HepG2 (cell line): ENCODE results near the gene LIMS2. TPM values are rescaled to one million over a fixed set of nuclear protein-coding genes. Genes with fewer than 3 reads are reported as not detected.

Experiments used
- ATAC-seq: fragments of 200-7000 bp; cut with Tn5 transposase; 3 replicates; pipeline ENCODE4 v1.9.1; 2020; ENCODE audit warnings: mild to moderate bottlenecking, moderate library complexity
- BruUV-seq: library from RNA; stranded (reverse); fragments of 400-500 nt; replicated peaks from 2 replicates; lab custom pipeline; 2021; lab: Mats Ljungman, UMichigan
- CTCF ChIA-PET: fragments of 300-600 bp; formaldehyde crosslinking; extraction: SDS; loops from one replicate; lab custom pipeline; 2021; ENCODE audit warnings: low total read pairs, inconsistent platforms, low intra/inter-chr PET ratio; lab: Yijun Ruan, JAX
- POLR2A ChIA-PET: fragments of 350-600 bp; sonication (Branson Sonifier 250); formaldehyde crosslinking; loops from one replicate; lab custom pipeline; 2020; ENCODE audit warnings: antibody characterized with exemption, inconsistent platforms; lab: Yijun Ruan, JAX
- DNase-seq: peaks from one replicate; pipeline ENCODE4 v3.0.0-alpha.2; 2015; ENCODE audit warnings: low spot score
- FAIRE-seq: peaks from 3 replicates; lab custom pipeline; 2011; peaks lifted over from hg19 to GRCh38; lab: Jason Lieb, UNC
- H2AFZ ChIP-seq: one replicate; pipeline ENCODE4 v1.6.1; 2011; ENCODE audit warnings: low read length, inconsistent platforms
- H3K27ac ChIP-seq: fragments of 300-600 bp; 3 replicates; pipeline ENCODE4 v1.8.0; 2011; ENCODE audit warnings: mixed run types, mild to moderate bottlenecking, mixed read lengths, low read length, inconsistent platforms; ENCODE audit not compliant: insufficient read depth; ENCODE audit errors: extremely low read length
- H3K27me3 ChIP-seq, 2 experiments: fragments of 200-600 bp in 1 of 2; 2 replicates in 1 of 2; 3 replicates in 1 of 2; pipeline versions ENCODE4 v1.6.0 to v1.8.0; 2011; ENCODE audit warnings: low read length in 2 of 2, mild to moderate bottlenecking in 2 of 2, moderate library complexity in 2 of 2, inconsistent platforms in 1 of 2; ENCODE audit not compliant: insufficient read depth in 2 of 2, control insufficient read depth in 1 of 2
- H3K36me3 ChIP-seq, 2 experiments: fragments of 200-600 bp in 1 of 2; replicated peaks in 1 of 2; 2 replicates in 1 of 2; 3 replicates in 1 of 2; pipeline versions ENCODE4 v1.5.1 to v1.8.0; 2011; ENCODE audit warnings: low read length in 2 of 2, inconsistent platforms in 1 of 2; ENCODE audit not compliant: insufficient read depth in 2 of 2, control insufficient read depth in 1 of 2
- H3K4me1 ChIP-seq: 2 replicates; pipeline ENCODE4 v1.5.1; 2012; ENCODE audit warnings: low read length, inconsistent platforms; ENCODE audit not compliant: insufficient read depth
- H3K4me2 ChIP-seq: 2 replicates; pipeline ENCODE4 v1.6.0; 2011; ENCODE audit warnings: low read depth, low read length, inconsistent platforms
- H3K4me3 ChIP-seq, 3 experiments: fragments of 200-600 bp in 1 of 3; sonication (generic), shearing (Covaris generic) in 1 of 3; replicated peaks in 1 of 3; 2 replicates each; pipeline ENCODE4 v1.5.1; 2011 to 2016; ENCODE audit warnings: low read length in 3 of 3, inconsistent platforms in 2 of 3, low read depth in 2 of 3, mild to moderate bottlenecking in 2 of 3, control low read depth in 1 of 3, mixed read lengths in 1 of 3; ENCODE audit not compliant: insufficient read depth in 1 of 3
- H3K79me2 ChIP-seq: one replicate; pipeline ENCODE4 v1.6.1; 2011; ENCODE audit warnings: low read length, inconsistent platforms; ENCODE audit not compliant: insufficient read depth
- H3K9ac ChIP-seq: 2 replicates; pipeline ENCODE4 v1.6.0; 2011; ENCODE audit warnings: mild to moderate bottlenecking, low read depth, low read length, inconsistent platforms; ENCODE audit not compliant: insufficient read depth
- H3K9me3 ChIP-seq: 2 replicates; pipeline ENCODE4 v1.5.1; 2012; ENCODE audit warnings: mild to moderate bottlenecking, low read length
- H4K20me1 ChIP-seq: 2 replicates; pipeline ENCODE4 v1.6.0; 2011; ENCODE audit warnings: inconsistent platforms, mild to moderate bottlenecking, low read length, moderate library complexity; ENCODE audit not compliant: insufficient read depth
- HIVEP1 ChIP-seq: sonication (generic); formaldehyde crosslinking; IDR thresholded peaks from 2 replicates; pipeline ENCODE4 v1.4.0; 2020; ENCODE audit warnings: mild to moderate bottlenecking, missing genetic modification reagents
- POGZ ChIP-seq: sonication (generic); formaldehyde crosslinking; IDR thresholded peaks from 2 replicates; pipeline ENCODE4 v1.4.0; 2020; ENCODE audit warnings: mild to moderate bottlenecking, missing genetic modification reagents
- PRDM4 ChIP-seq: sonication (generic); formaldehyde crosslinking; IDR thresholded peaks from 2 replicates; pipeline ENCODE4 v1.9.0; 2021; ENCODE audit warnings: missing genetic modification reagents, borderline replicate concordance
- RCOR2 ChIP-seq: IDR thresholded peaks from 2 replicates; pipeline ENCODE4 v1.6.1; 2016; ENCODE audit warnings: missing biosample characterization, missing genetic modification reagents
- TAF15 ChIP-seq: fragments of 200-400 bp; formaldehyde crosslinking; IDR thresholded peaks from one replicate; pipeline ENCODE4 v1.6.1; 2018; ENCODE audit warnings: mild to moderate bottlenecking, low read depth, low read length; ENCODE audit not compliant: poor library complexity, severe bottlenecking
- ZEB1 ChIP-seq: IDR thresholded peaks from 2 replicates; pipeline ENCODE4 v1.6.1; 2012; ENCODE audit warnings: mild to moderate bottlenecking, low read depth, inconsistent platforms; ENCODE audit not compliant: insufficient replicate concordance
- ZNF839 ChIP-seq: sonication (generic); formaldehyde crosslinking; IDR thresholded peaks from 2 replicates; pipeline ENCODE4 v1.4.0; 2020; ENCODE audit warnings: missing genetic modification reagents, mild to moderate bottlenecking, borderline replicate concordance
- ZSCAN21 ChIP-seq: sonication (generic); formaldehyde crosslinking; IDR thresholded peaks from 2 replicates; pipeline ENCODE4 v1.8.0; 2022; ENCODE audit warnings: mild to moderate bottlenecking, missing genetic modification reagents, moderate library complexity, borderline replicate concordance
- WGBS: methylation state at CpG from one replicate; pipeline ENCODE4 v1.1.6; 2017; ENCODE audit warnings: low lambda C conversion rate; 5-methylcytosine and 5-hydroxymethylcytosine counted together
- in situ Hi-C: cut with HindIII; loops from 2 replicates; pipeline ENCODE4 v1.10.0; 2017; ENCODE audit warnings: low pct_unique_long_range_greater_than_20kb; ENCODE audit not compliant: extremely low pct_ligation_motif_present
- intact Hi-C: fragments of 100-400 bp; cut with micrococcal nuclease; formaldehyde crosslinking; loops from one replicate; pipeline ENCODE4 v1.10.0; 2022; ENCODE audit not compliant: unreplicated experiment
- polyA plus RNA-seq, 8 experiments: library from polyadenylated mRNA; depleted of rRNA in 3 of 8; stranded (reverse) in 7 of 8; unstranded in 1 of 8; fragments of >200 nt; fragmentation: Illumina TruSeq in 4 of 8; extraction: Trizol in 4 of 8; gene quantifications; 2 replicates each; pipeline versions ENCODE4 v1.2.1 to v1.2.3, GENCODE V29; 2011 to 2016; ENCODE audit warnings: low read depth in 4 of 8, missing spikeins in 1 of 8, mixed read lengths in 1 of 8; ENCODE audit not compliant: insufficient read depth in 1 of 8
- total RNA-seq, 5 experiments: library from RNA; depleted of rRNA; stranded (reverse); fragments of >200 nt; fragmentation: Illumina TruSeq; extraction: Trizol; gene quantifications; 2 replicates each; pipeline ENCODE4 v1.2.3, GENCODE V29; 2016; ENCODE audit warnings: low read depth in 1 of 5
- TF ChIP-seq, protein P1 (sequence below): sonication (generic); formaldehyde crosslinking; IDR thresholded peaks from 2 replicates; pipeline ENCODE4 v1.9.0; 2022; ENCODE audit warnings: missing genetic modification reagents, mild to moderate bottlenecking, borderline replicate concordance
- TF ChIP-seq, protein P2 (sequence below): sonication (generic); formaldehyde crosslinking; IDR thresholded peaks from 2 replicates; pipeline ENCODE4 v1.4.0; 2020; ENCODE audit warnings: missing genetic modification reagents
- TF ChIP-seq, protein P3 (sequence below): sonication (generic); formaldehyde crosslinking; IDR thresholded peaks from 2 replicates; pipeline ENCODE4 v1.4.0; 2020; ENCODE audit warnings: missing genetic modification reagents

Gene LIMS2
- total and polyA plus RNA-seq, 2 of the 13 experiments (the other 11 are each of a cell fraction or from before 2014, with no cell fraction given): 1.0 to 1.9 TPM

DNA sequence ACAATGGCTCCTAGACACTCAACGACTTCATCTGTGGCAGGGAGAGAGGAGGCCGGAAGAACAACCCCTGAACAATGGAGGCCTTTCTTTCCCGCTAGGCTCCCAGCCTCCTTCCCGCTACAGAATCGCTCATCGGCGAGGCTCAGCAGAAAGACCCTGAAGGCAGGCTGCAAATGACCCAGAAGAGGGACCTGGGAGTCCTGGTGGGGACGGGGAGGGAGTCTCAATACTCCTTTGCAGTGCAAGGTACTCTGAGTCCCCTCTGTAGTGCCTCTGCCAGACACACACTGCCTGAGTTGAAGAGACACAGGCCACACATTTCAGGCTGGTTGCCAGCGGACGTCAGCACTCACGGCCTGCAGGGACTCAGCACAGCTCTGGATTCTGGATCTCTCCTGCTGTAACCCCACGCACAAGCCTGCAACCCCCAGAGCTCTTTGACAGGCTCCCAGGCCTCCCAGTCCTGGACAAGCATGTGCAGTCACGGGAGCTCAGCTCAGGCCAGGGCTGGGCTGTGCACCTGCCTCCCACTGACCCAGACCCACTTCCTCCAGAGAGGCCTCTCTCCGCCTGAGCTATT is 23.3 kb downstream of the LIMS2 start:
- DNase-seq (no peak), ATAC-seq (peak; percentile 43), FAIRE-seq (no peak)
- peak overlapping the region in 2 of 3 experiments; percentile 12 to 58; a peak in 2 of 6 replicates for H3K4me3 ChIP-seq
- H2AFZ ChIP-seq: no peak overlapping the region
- intact Hi-C loops (no loop called here), in situ Hi-C loops (no loop called here)
- H3K4me2 ChIP-seq: peak overlapping the region; percentile 68
- no TSS peak for BruUV-seq
- WGBS: 19% methylated on average over 14 of the region's 14 CpGs
- H3K27ac ChIP-seq: no peak overlapping the region
- H3K4me1 ChIP-seq: peaks cover 38% of the 10 kb centered on the region
- H3K27me3 ChIP-seq: peaks cover 6 to 71% of the 10 kb centered on the region in 2 experiments
- H3K9ac ChIP-seq: peak overlapping the region; percentile 48
- H3K9me3 ChIP-seq: no peaks in the 10 kb centered on the region
- CTCF ChIA-PET: no interaction called here
- no peaks in the 10 kb centered on the region for H3K36me3 ChIP-seq
- POLR2A ChIA-PET: no interaction called here
- no peaks in the 10 kb centered on the region for H3K79me2 ChIP-seq
- no peaks in the 10 kb centered on the region for H4K20me1 ChIP-seq
- TF ChIP-seq RCOR2 (CRISPR knock-in tag): no peak
- no peak for TF ChIP-seq PRDM4
- TF ChIP-seq, protein P1, sequence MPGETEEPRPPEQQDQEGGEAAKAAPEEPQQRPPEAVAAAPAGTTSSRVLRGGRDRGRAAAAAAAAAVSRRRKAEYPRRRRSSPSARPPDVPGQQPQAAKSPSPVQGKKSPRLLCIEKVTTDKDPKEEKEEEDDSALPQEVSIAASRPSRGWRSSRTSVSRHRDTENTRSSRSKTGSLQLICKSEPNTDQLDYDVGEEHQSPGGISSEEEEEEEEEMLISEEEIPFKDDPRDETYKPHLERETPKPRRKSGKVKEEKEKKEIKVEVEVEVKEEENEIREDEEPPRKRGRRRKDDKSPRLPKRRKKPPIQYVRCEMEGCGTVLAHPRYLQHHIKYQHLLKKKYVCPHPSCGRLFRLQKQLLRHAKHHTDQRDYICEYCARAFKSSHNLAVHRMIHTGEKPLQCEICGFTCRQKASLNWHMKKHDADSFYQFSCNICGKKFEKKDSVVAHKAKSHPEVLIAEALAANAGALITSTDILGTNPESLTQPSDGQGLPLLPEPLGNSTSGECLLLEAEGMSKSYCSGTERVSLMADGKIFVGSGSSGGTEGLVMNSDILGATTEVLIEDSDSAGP: peak; percentile 54; the same call in 1 of the 2 replicates
- TF ChIP-seq HIVEP1 (CRISPR knock-in tag): peak; percentile 23; the same call in 1 of the 2 replicates
- TF ChIP-seq ZSCAN21 (CRISPR knock-in tag): 0 out of 2 replicates have a peak, but pooled peaks have one; percentile 25
- TF ChIP-seq, protein P2, sequence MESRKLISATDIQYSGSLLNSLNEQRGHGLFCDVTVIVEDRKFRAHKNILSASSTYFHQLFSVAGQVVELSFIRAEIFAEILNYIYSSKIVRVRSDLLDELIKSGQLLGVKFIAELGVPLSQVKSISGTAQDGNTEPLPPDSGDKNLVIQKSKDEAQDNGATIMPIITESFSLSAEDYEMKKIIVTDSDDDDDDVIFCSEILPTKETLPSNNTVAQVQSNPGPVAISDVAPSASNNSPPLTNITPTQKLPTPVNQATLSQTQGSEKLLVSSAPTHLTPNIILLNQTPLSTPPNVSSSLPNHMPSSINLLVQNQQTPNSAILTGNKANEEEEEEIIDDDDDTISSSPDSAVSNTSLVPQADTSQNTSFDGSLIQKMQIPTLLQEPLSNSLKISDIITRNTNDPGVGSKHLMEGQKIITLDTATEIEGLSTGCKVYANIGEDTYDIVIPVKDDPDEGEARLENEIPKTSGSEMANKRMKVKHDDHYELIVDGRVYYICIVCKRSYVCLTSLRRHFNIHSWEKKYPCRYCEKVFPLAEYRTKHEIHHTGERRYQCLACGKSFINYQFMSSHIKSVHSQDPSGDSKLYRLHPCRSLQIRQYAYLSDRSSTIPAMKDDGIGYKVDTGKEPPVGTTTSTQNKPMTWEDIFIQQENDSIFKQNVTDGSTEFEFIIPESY (CRISPR knock-in tag): peak; percentile 94
- peak; percentile 73 for TF ChIP-seq POGZ (CRISPR knock-in tag)
- TF ChIP-seq, protein P3, sequence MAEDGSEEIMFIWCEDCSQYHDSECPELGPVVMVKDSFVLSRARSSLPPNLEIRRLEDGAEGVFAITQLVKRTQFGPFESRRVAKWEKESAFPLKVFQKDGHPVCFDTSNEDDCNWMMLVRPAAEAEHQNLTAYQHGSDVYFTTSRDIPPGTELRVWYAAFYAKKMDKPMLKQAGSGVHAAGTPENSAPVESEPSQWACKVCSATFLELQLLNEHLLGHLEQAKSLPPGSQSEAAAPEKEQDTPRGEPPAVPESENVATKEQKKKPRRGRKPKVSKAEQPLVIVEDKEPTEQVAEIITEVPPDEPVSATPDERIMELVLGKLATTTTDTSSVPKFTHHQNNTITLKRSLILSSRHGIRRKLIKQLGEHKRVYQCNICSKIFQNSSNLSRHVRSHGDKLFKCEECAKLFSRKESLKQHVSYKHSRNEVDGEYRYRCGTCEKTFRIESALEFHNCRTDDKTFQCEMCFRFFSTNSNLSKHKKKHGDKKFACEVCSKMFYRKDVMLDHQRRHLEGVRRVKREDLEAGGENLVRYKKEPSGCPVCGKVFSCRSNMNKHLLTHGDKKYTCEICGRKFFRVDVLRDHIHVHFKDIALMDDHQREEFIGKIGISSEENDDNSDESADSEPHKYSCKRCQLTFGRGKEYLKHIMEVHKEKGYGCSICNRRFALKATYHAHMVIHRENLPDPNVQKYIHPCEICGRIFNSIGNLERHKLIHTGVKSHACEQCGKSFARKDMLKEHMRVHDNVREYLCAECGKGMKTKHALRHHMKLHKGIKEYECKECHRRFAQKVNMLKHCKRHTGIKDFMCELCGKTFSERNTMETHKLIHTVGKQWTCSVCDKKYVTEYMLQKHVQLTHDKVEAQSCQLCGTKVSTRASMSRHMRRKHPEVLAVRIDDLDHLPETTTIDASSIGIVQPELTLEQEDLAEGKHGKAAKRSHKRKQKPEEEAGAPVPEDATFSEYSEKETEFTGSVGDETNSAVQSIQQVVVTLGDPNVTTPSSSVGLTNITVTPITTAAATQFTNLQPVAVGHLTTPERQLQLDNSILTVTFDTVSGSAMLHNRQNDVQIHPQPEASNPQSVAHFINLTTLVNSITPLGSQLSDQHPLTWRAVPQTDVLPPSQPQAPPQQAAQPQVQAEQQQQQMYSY (CRISPR knock-in tag): no peak
- no peak for TF ChIP-seq ZEB1
- no peak for TF ChIP-seq ZNF839 (CRISPR knock-in tag)
- TF ChIP-seq TAF15: no peak
